Gastrocnemius medialis (tissue), 4 donors: Measurements from ENCODE around the gene SALL3.

Experiments used
- CTCF ChIP-seq, 5 experiments: fragments of 450-650 bp in 3 of 5; fragments of 200-600 bp in 2 of 5; sonication (generic) in 2 of 5; IDR thresholded peaks in 4 of 5; conservative IDR thresholded peaks in 1 of 5; 1 replicate in 4 of 5; 2 replicates in 1 of 5; pipeline ENCODE4 v1.5.1; 2016 to 2019; ENCODE audit warnings: antibody characterized with exemption in 5 of 5, mild to moderate bottlenecking in 3 of 5, moderate library complexity in 3 of 5
- POLR2A ChIP-seq, 2 donors: fragments of 450-650 bp; IDR thresholded peaks; one replicate each; pipeline ENCODE4 v1.6.1; 2017; ENCODE audit warnings: antibody characterized with exemption in 2 of 2, mild to moderate bottlenecking in 2 of 2, moderate library complexity in 2 of 2

- TF ChIP-seq CTCF (IDR thresholded peaks at IDR 0.05 in 4 of 5, conservative IDR thresholded peaks at IDR 0.05 in 1 of 5) (no peak), POLR2A (IDR thresholded peaks at IDR 0.05) (no peak)
These were observed 28.8 kb downstream of the SALL3 start for GRCh38 chr18:79008356-79008940.
